Natural killer cell (primary cell): ENCODE results near the gene PTRH1. TPM values are rescaled to one million over a fixed set of nuclear protein-coding genes. Genes with fewer than 3 reads are reported as not detected.
A peak's percentile ranks its signal among the peaks of the same experiment; 100 is the strongest.

Experiments
- ATAC-seq, 3 donors: fragments of 150-1000 bp in 2 of 3; fragments of 200-7000 bp in 1 of 3; cut with Tn5 transposase; 1 replicate in 1 of 3; 2 replicates in 2 of 3; pipeline ENCODE4 v1.10.0; 2021; ENCODE audit warnings: mild to moderate bottlenecking in 2 of 3, moderate library complexity in 2 of 3
- DNase-seq, 2 donors: peaks; one replicate each; pipeline versions ENCODE4 v3.0.0 to v3.0.0-alpha.2; 2013 to 2021; ENCODE audit warnings: mixed read lengths in 1 of 2
- H3K27ac ChIP-seq: one replicate; pipeline ENCODE4 v1.5.1; 2013; ENCODE audit warnings: mild to moderate bottlenecking, low read length
- H3K27me3 ChIP-seq: one replicate; pipeline ENCODE4 v1.6.1; 2013; ENCODE audit warnings: low read length; ENCODE audit not compliant: control insufficient read depth, insufficient read depth
- H3K36me3 ChIP-seq: one replicate; pipeline ENCODE4 v1.6.1; 2013; ENCODE audit warnings: low read length; ENCODE audit not compliant: control insufficient read depth, insufficient read depth
- H3K4me1 ChIP-seq: one replicate; pipeline ENCODE4 v1.6.1; 2013; ENCODE audit warnings: low read length; ENCODE audit not compliant: control insufficient read depth, insufficient read depth
- H3K4me3 ChIP-seq: one replicate; pipeline ENCODE4 v1.5.1; 2013; ENCODE audit warnings: low read length
- H3K9me3 ChIP-seq: one replicate; pipeline ENCODE4 v1.6.1; 2013; ENCODE audit warnings: low read length; ENCODE audit not compliant: control insufficient read depth, insufficient read depth
- H3K27ac Mint-ChIP-seq, 2 donors: one replicate each; pipeline ENCODE4 v1.8.0; 2022; ENCODE audit warnings: mild to moderate bottlenecking in 2 of 2, mixed read lengths in 2 of 2, moderate library complexity in 1 of 2
- H3K27me3 Mint-ChIP-seq, 2 donors: one replicate each; pipeline ENCODE4 v1.8.0; 2022; ENCODE audit warnings: low read depth in 2 of 2, mixed read lengths in 2 of 2
- H3K36me3 Mint-ChIP-seq: one replicate; pipeline ENCODE4 v1.8.0; 2022; ENCODE audit warnings: mixed read lengths
- H3K4me1 Mint-ChIP-seq, 2 donors: one replicate each; pipeline ENCODE4 v1.8.0; 2022; ENCODE audit warnings: mixed read lengths in 2 of 2
- H3K4me3 Mint-ChIP-seq: one replicate; pipeline ENCODE4 v1.8.0; 2022; ENCODE audit warnings: mild to moderate bottlenecking, moderate library complexity, mixed read lengths
- H3K9me3 Mint-ChIP-seq, 2 donors: one replicate each; pipeline ENCODE4 v1.8.0; 2022; ENCODE audit warnings: mixed read lengths in 2 of 2
- WGBS: methylation state at CpG from one replicate; pipeline ENCODE4 v1.1.7; 2013; ENCODE audit warnings: missing lambda C conversion rate; ENCODE audit not compliant: insufficient coverage; 5-methylcytosine and 5-hydroxymethylcytosine counted together
- intact Hi-C: fragments of 100-400 bp; cut with micrococcal nuclease; formaldehyde crosslinking; loops from one replicate; pipeline ENCODE4 v1.14.2; 2022
- total RNA-seq, 4 donors: library from RNA; stranded (reverse); fragments of 120-200 nt in 1 of 4; gene quantifications; one replicate each; pipeline versions ENCODE4 v1.2.3 to v1.2.4, GENCODE V29; 2013 to 2022
- TF ChIP-seq, protein P1 (sequence below): fragments of 200-600 bp; IDR thresholded peaks from one replicate; pipeline ENCODE4 v1.8.0; 2022; ENCODE audit warnings: antibody characterized with exemption

PTRH1 gene
- total RNA-seq, 3 donors from 2014 or later (not counting 1 experiment from before 2014, with no cell fraction given), result 6.9 to 11.5 (median 11.0) TPM

- Histone ChIP-seq H3K4me3 (no peak overlapping the region), H3K4me1 (peaks cover 19% of the 10 kb centered on the region), H3K27me3 (no peaks in the 10 kb centered on the region), H3K27ac (no peak overlapping the region), H3K9me3 (no peaks in the 10 kb centered on the region), H3K36me3 (peaks cover 13% of the 10 kb centered on the region)
- Mint-ChIP-seq H3K4me3 (no peak overlapping the region), H3K4me1 (peaks cover 5 to 18% of the 10 kb centered on the region in 2 donors), H3K9me3 (no peaks in the 10 kb centered on the region), H3K36me3 (no peaks in the 10 kb centered on the region), H3K27me3 (no peaks in the 10 kb centered on the region), H3K27ac (no peak overlapping the region)
- no peak for DNase-seq
- intact Hi-C loops, result loop anchor here (10.0 kb wide), 1 partner anchor 116 kb away; the partner anchor contains the start of gene STXBP1
- TF ChIP-seq, protein P1, sequence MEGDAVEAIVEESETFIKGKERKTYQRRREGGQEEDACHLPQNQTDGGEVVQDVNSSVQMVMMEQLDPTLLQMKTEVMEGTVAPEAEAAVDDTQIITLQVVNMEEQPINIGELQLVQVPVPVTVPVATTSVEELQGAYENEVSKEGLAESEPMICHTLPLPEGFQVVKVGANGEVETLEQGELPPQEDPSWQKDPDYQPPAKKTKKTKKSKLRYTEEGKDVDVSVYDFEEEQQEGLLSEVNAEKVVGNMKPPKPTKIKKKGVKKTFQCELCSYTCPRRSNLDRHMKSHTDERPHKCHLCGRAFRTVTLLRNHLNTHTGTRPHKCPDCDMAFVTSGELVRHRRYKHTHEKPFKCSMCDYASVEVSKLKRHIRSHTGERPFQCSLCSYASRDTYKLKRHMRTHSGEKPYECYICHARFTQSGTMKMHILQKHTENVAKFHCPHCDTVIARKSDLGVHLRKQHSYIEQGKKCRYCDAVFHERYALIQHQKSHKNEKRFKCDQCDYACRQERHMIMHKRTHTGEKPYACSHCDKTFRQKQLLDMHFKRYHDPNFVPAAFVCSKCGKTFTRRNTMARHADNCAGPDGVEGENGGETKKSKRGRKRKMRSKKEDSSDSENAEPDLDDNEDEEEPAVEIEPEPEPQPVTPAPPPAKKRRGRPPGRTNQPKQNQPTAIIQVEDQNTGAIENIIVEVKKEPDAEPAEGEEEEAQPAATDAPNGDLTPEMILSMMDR, result no peak
- 95% methylated on average over 9 of the region's 9 CpGs for WGBS
- no peak for ATAC-seq
These were observed 15.4 kb upstream of the PTRH1 start for GRCh38 chr9:127730799-127731410.

DNA sequence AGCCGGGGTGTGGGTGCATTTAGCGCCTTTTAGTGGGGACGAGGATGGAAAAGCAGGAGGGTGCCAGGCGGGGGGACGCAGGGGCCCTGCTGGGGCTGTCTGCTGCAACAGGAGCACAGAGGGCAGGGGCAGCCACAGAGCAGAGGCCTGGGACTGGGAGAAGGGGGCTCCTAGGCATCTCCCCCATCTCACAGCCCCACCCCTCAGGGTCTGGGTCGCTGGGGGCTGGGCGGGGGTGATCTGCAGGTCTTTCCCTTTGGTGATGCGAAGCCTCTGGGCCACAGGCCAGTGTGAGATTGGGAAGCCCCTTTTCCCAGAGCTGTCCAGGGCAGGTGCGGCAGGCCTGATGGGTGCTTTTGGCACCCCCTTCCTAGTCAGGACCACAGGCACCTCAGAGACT lies 14.8 kb upstream of the PTRH1 start:
- H3K4me3 Mint-ChIP-seq, result no peak overlapping the region
- peaks cover 13% of the 10 kb centered on the region for H3K36me3 ChIP-seq
- no peak for DNase-seq
- H3K36me3 Mint-ChIP-seq, result no peaks in the 10 kb centered on the region
- H3K27ac Mint-ChIP-seq, result peak overlapping the region in 1 of 2 donors; percentile 54
- H3K9me3 Mint-ChIP-seq, result no peaks in the 10 kb centered on the region
- 93% methylated on average over 9 of the region's 9 CpGs for WGBS
- peaks cover 13% of the 10 kb centered on the region for H3K4me1 ChIP-seq
- intact Hi-C loops, result loop anchor here (10.0 kb wide), 1 partner anchor 115 kb away; the partner anchor contains the start of gene STXBP1
- H3K27me3 Mint-ChIP-seq, result no peaks in the 10 kb centered on the region
- no peak overlapping the region for H3K27ac ChIP-seq
- ATAC-seq, result no peak
- H3K9me3 ChIP-seq, result no peaks in the 10 kb centered on the region
- no peak overlapping the region for H3K4me3 ChIP-seq
- H3K4me1 Mint-ChIP-seq, result peaks cover under 1 to 12% of the 10 kb centered on the region in 2 donors
- H3K27me3 ChIP-seq, result no peaks in the 10 kb centered on the region
- TF ChIP-seq, protein P1, result no peak

DNA sequence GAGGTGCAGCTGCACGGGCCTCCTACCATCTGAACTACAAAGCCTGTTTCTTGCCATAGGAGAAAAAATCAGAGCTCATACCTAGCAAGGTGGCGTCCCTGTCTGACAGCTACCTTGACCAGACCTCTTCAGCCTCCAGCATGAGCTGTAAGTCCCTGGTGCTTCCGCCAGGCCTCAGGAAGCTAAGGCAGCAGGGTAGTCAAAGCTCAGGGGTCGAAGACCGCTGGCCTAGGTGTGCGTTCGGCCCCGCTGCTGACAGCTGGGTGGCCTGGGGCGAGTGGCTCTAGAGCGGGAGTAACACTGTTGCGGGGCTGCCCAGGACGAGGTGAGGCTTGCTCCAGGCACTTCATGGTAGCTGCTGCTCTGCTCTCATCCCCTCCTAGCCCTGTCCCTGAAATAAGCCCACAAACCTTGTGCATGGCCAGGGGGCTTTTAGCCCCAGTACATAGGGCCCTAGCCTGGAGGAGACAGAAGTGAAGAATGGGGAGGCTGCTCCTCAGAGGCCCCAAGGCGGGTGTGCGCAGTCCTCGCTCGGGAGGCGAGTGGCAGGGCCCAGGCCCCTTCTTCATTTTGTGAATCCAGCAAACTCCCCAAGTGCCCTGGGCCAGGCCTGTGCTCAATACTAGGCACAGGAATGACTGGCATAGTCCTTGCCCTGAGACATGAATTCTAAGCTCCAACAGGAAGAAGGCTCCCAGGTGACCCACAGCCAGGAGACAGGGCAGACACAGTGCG lies 14.2 kb upstream of the PTRH1 start:
- H3K4me1 Mint-ChIP-seq, result peaks cover 0 to 10% of the 10 kb centered on the region in 2 donors
- no peaks in the 10 kb centered on the region for H3K27me3 Mint-ChIP-seq
- intact Hi-C loops, result loop anchor here (10.0 kb wide), 1 partner anchor 115 kb away; the partner anchor contains the start of gene STXBP1
- H3K9me3 ChIP-seq, result no peaks in the 10 kb centered on the region
- DNase-seq (no peak), ATAC-seq (no peak)
- peak overlapping the region in 1 of 2 donors; percentile 54 for H3K27ac Mint-ChIP-seq
- TF ChIP-seq, protein P1, result no peak
- H3K9me3 Mint-ChIP-seq, result no peaks in the 10 kb centered on the region
- no peaks in the 10 kb centered on the region for H3K27me3 ChIP-seq
- H3K36me3 Mint-ChIP-seq, result no peaks in the 10 kb centered on the region
- peaks cover 11% of the 10 kb centered on the region for H3K4me1 ChIP-seq
- 91% methylated on average over 18 of the region's 18 CpGs for WGBS
- peaks cover 13% of the 10 kb centered on the region for H3K36me3 ChIP-seq
- no peak overlapping the region for H3K4me3 ChIP-seq
- H3K4me3 Mint-ChIP-seq, result no peak overlapping the region
- H3K27ac ChIP-seq, result no peak overlapping the region
